A549 (cell line): ENCODE results near the gene E2F6. TPM values are rescaled to one million over a fixed set of nuclear protein-coding genes. Genes with fewer than 3 reads are reported as not detected.

Source experiments
- ATAC-seq, 2 experiments: fragments of 200-7000 bp in 1 of 2; fragments of >200 bp in 1 of 2; cut with Nextera tagmentation in 1 of 2; cut with Tn5 transposase in 1 of 2; 3 replicates each; pipeline versions ENCODE4 v1.8.0 to v1.9.1; 2018 to 2020; ENCODE audit warnings: mild to moderate bottlenecking in 1 of 2, moderate library complexity in 1 of 2
- CTCF ChIA-PET: fragments of 300-600 bp; sonication (Branson Sonifier 250); formaldehyde crosslinking; extraction: SDS; loops from one replicate; lab custom pipeline; 2021; ENCODE audit warnings: antibody characterized with exemption, inconsistent platforms; lab: Yijun Ruan, JAX
- POLR2A ChIA-PET: fragments of 350-600 bp; formaldehyde crosslinking; extraction: SDS; loops from one replicate; lab custom pipeline; 2021; ENCODE audit warnings: antibody characterized with exemption, inconsistent platforms; lab: Yijun Ruan, JAX
- DNase-seq, 2 experiments: peaks; one replicate each; pipeline versions ENCODE4 v3.0.0 to v3.0.0-alpha.2; 2011 to 2016; ENCODE audit warnings: low read depth in 1 of 2, low spot score in 1 of 2
- FAIRE-seq: peaks from 2 replicates; lab custom pipeline; 2011; peaks lifted over from hg19 to GRCh38; lab: Jason Lieb, UNC
- H3K27ac ChIP-seq, 2 experiments: fragments of >200 bp; sonication (Bioruptor Twin); formaldehyde crosslinking; 3 replicates each; pipeline ENCODE4 v1.5.1; 2016 to 2017
- H3K4me1 ChIP-seq: fragments of >200 bp; sonication (Bioruptor Twin); formaldehyde crosslinking; 3 replicates; pipeline ENCODE4 v1.6.1; 2016
- H3K4me2 ChIP-seq: fragments of >200 bp; sonication (Bioruptor Twin); formaldehyde crosslinking; 3 replicates; pipeline ENCODE4 v1.6.1; 2016
- H3K4me3 ChIP-seq: fragments of >200 bp; sonication (Bioruptor Twin); formaldehyde crosslinking; 3 replicates; pipeline ENCODE4 v1.5.1; 2016
- H3K9me3 ChIP-seq: fragments of >200 bp; sonication (Bioruptor Twin); formaldehyde crosslinking; 3 replicates; pipeline ENCODE4 v1.6.1; 2016
- CBX8 ChIP-seq: fragments of 200-600 bp; sonication (generic); IDR thresholded peaks from 2 replicates; pipeline ENCODE4 v1.6.1; 2016
- CEBPB ChIP-seq, 2 experiments: fragments of >200 bp in 1 of 2; sonication (Bioruptor Twin) in 1 of 2; formaldehyde crosslinking in 1 of 2; IDR thresholded peaks; 2 replicates each; pipeline ENCODE4 v1.6.1; 2012 to 2016
- CHD2 ChIP-seq: fragments of 150-350 bp; IDR thresholded peaks from 2 replicates; pipeline ENCODE4 v1.6.1; 2014; ENCODE audit warnings: low read length; ENCODE audit not compliant: partially characterized antibody
- CTCF ChIP-seq: fragments of >200 bp; sonication (Bioruptor Twin); formaldehyde crosslinking; IDR thresholded peaks from 3 replicates; pipeline ENCODE4 v1.5.1; 2016
- EP300 ChIP-seq, 2 experiments: fragments of >200 bp; sonication (Bioruptor Twin); formaldehyde crosslinking; IDR thresholded peaks; 2 replicates in 1 of 2; 3 replicates in 1 of 2; pipeline ENCODE4 v1.6.1; 2016 to 2017
- HOXA7 ChIP-seq: fragments of 250-450 bp; sonication (Bioruptor Pico); IDR thresholded peaks from 2 replicates; pipeline ENCODE4 v1.5.0; 2020; ENCODE audit warnings: mild to moderate bottlenecking, moderate library complexity
- KDM1A ChIP-seq: fragments of 200-600 bp; sonication (generic); IDR thresholded peaks from 2 replicates; pipeline ENCODE4 v1.6.1; 2016; ENCODE audit warnings: low read depth, mild to moderate bottlenecking
- MAFK ChIP-seq: fragments of 450-650 bp; IDR thresholded peaks from 2 replicates; pipeline ENCODE4 v1.6.1; 2014; ENCODE audit not compliant: partially characterized antibody
- MAX ChIP-seq: IDR thresholded peaks from 2 replicates; pipeline ENCODE4 v1.6.1; 2012
- NFE2L2 ChIP-seq: fragments of 150-350 bp; conservative IDR thresholded peaks from 2 replicates; pipeline ENCODE4 v1.6.1; 2014; ENCODE audit warnings: low read length
- NR3C1 ChIP-seq: fragments of >200 bp; sonication (Bioruptor Twin); formaldehyde crosslinking; IDR thresholded peaks from 3 replicates; pipeline ENCODE4 v1.6.1; 2017
- POLR2AphosphoS2 ChIP-seq: conservative IDR thresholded peaks from 2 replicates; pipeline ENCODE4 v1.6.1; 2012; ENCODE audit warnings: low read length, improper control_type of control experiment, inconsistent platforms
- RARB ChIP-seq: fragments of 250-450 bp; sonication (Bioruptor Pico); IDR thresholded peaks from 2 replicates; pipeline ENCODE4 v1.8.0; 2021; ENCODE audit warnings: mild to moderate bottlenecking, moderate library complexity
- RNF2 ChIP-seq: fragments of 200-600 bp; sonication (generic); IDR thresholded peaks from 2 replicates; pipeline ENCODE4 v1.6.1; 2016; ENCODE audit warnings: low read depth, mild to moderate bottlenecking, antibody characterized with exemption, moderate library complexity, borderline replicate concordance
- TFCP2L1 ChIP-seq: fragments of 250-450 bp; sonication (Bioruptor Pico); IDR thresholded peaks from 2 replicates; pipeline ENCODE4 v1.5.0; 2021; ENCODE audit warnings: mild to moderate bottlenecking
- USF2 ChIP-seq: fragments of 450-650 bp; IDR thresholded peaks from 2 replicates; pipeline ENCODE4 v1.6.1; 2014; ENCODE audit warnings: antibody characterized with exemption
- ZSCAN20 ChIP-seq: fragments of 250-450 bp; sonication (Bioruptor Pico); IDR thresholded peaks from 2 replicates; pipeline ENCODE4 v1.8.0; 2022; ENCODE audit warnings: mild to moderate bottlenecking, moderate library complexity
- WGBS: methylation state at CpG from one replicate; pipeline ENCODE4 v1.1.6; 2017; ENCODE audit errors: missing lambda C conversion rate; 5-methylcytosine and 5-hydroxymethylcytosine counted together
- polyA plus RNA-seq, 4 experiments: library from polyadenylated mRNA; depleted of rRNA in 3 of 4; stranded (reverse); fragments of >200 nt; fragmentation: RNase III in 1 of 4; extraction: RNeasy Plus Mini Kit Qiagen cat#74134 plus additional on column Dnase treatment in 1 of 4; gene quantifications; 2 replicates in 3 of 4; 3 replicates in 1 of 4; pipeline ENCODE4 v1.2.3, GENCODE V29; 2011 to 2017

Gene E2F6
- polyA plus RNA-seq, 2 of the 4 experiments (the other 2 are of a cell fraction), result 34.3 to 41.7 TPM

- Histone ChIP-seq H3K9me3 (no peaks in the 10 kb centered on the region), H3K4me3 (no peak overlapping the region), H3K27ac (peak overlapping the region in 1 of 2 experiments; percentile 71; a peak in 3 of 6 replicates)
- no peak for ATAC-seq
- ChIA-PET CTCF (interaction anchor here (1.5 kb wide), 1 partner anchor 17 kb away, joined by 3 read pairs; no protein-coding TSS in a partner anchor), POLR2A (interaction anchor here (0.5 kb wide), 1 partner anchor 653 kb away, joined by 4 read pairs; no protein-coding TSS in a partner anchor)
- TF ChIP-seq TFCP2L1 (CRISPR knock-in tag) (no peak), NR3C1 (no peak), CEBPB (IDR thresholded peaks at IDR 0.05) (no peak), KDM1A (no peak), ZSCAN20 (CRISPR knock-in tag) (no peak)
- TF ChIP-seq, all 56 proteins: peak for 0
- H3K4me2 ChIP-seq, result no peak overlapping the region
- 94% methylated on average over 15 of the region's 15 CpGs for WGBS
- peaks cover 31% of the 10 kb centered on the region for H3K4me1 ChIP-seq
- no peak for FAIRE-seq
- DNase-seq, result no peak
These were observed 69.2 kb downstream of the E2F6 start for GRCh38 chr2:11396467-11397445.

GRCh38 chr2:11396021-11396420 lies 69.9 kb downstream of the E2F6 start:
- no peak for ATAC-seq
- no peak for FAIRE-seq
- H3K4me3 ChIP-seq, result no peak overlapping the region
- TF ChIP-seq CHD2 (no peak), NR3C1 (no peak), MAFK (peak; percentile 66), USF2 (no peak)
- TF ChIP-seq, all 56 proteins: peak for 1
- H3K27ac ChIP-seq, result peak overlapping the region; percentile 4 to 71; a peak in 3 of 6 replicates
- WGBS, result 89% methylated on average over 8 of the region's 8 CpGs
- H3K4me1 ChIP-seq, result peaks cover 38% of the 10 kb centered on the region
- no peak for DNase-seq
- H3K9me3 ChIP-seq, result no peaks in the 10 kb centered on the region
- no peak overlapping the region for H3K4me2 ChIP-seq
- ChIA-PET CTCF (interaction anchor here (1.5 kb wide), 1 partner anchor 17 kb away, joined by 3 read pairs; no protein-coding TSS in a partner anchor), POLR2A (interaction anchor here (0.5 to 0.6 kb wide), 2 partner anchors 22 to 652 kb away, joined by 3 to 4 read pairs; no protein-coding TSS in a partner anchor)

GRCh38 chr2:11395389-11395788 lies 70.6 kb downstream of the E2F6 start:
- 71% methylated on average over 11 of the region's 11 CpGs for WGBS
- H3K4me1 ChIP-seq, result peaks cover 44% of the 10 kb centered on the region
- DNase-seq (no peak), FAIRE-seq (no peak), ATAC-seq (no peak)
- peak overlapping the region; percentile 4 to 71; a peak in 3 of 6 replicates for H3K27ac ChIP-seq
- no peak overlapping the region for H3K4me2 ChIP-seq
- TF ChIP-seq RNF2 (no peak), CBX8 (no peak), HOXA7 (CRISPR knock-in tag) (no peak), CTCF (no peak), RARB (CRISPR knock-in tag) (no peak), ZSCAN20 (CRISPR knock-in tag) (no peak), NFE2L2 (no peak), NR3C1 (no peak), POLR2AphosphoS2 (no peak), MAFK (no peak), CHD2 (no peak), EP300 (IDR thresholded peaks at IDR 0.05) (no peak), MAX (no peak), CEBPB (IDR thresholded peaks at IDR 0.05) (no peak)
- no peaks in the 10 kb centered on the region for H3K9me3 ChIP-seq
- no peak overlapping the region for H3K4me3 ChIP-seq
- CTCF ChIA-PET, result interaction anchor here (0.9 kb wide), 1 partner anchor 161 kb away, joined by 3 read pairs; no protein-coding TSS in a partner anchor
- POLR2A ChIA-PET, result interaction anchor here (0.6 kb wide), 1 partner anchor 21 kb away, joined by 3 read pairs; no protein-coding TSS in a partner anchor

Other genes starting within 250 kb of the E2F6 start
- 33.4 and 38.7 TPM in 2 replicates for gene ROCK2, start 121.5 kb downstream of the E2F6 start, polyA plus RNA-seq (2011; rRNA removed)
- 34.0 to 38.0 TPM (median 36.4 TPM) in 3 replicates for gene ROCK2, start 121.5 kb downstream of the E2F6 start, polyA plus RNA-seq (2017; fragmentation: RNase III; extraction: RNeasy Plus Mini Kit Qiagen cat#74134 plus additional on column Dnase treatment)
- gene GREB1, start 67.9 kb upstream of the E2F6 start, polyA plus RNA-seq (2011; rRNA removed), result 1.3 and 1.7 TPM in 2 replicates
- 1.1 to 1.4 TPM (median 1.4 TPM) in 3 replicates for gene GREB1, start 67.9 kb upstream of the E2F6 start, polyA plus RNA-seq (2017; fragmentation: RNase III; extraction: RNeasy Plus Mini Kit Qiagen cat#74134 plus additional on column Dnase treatment)
- not detected in 2 replicates for gene NTSR2, start 204.0 kb upstream of the E2F6 start, polyA plus RNA-seq (2011; rRNA removed)
- not detected in 3 replicates for gene NTSR2, start 204.0 kb upstream of the E2F6 start, polyA plus RNA-seq (2017; fragmentation: RNase III; extraction: RNeasy Plus Mini Kit Qiagen cat#74134 plus additional on column Dnase treatment)